HG03342 (cell line): ENCODE data around the gene AFAP1L2.

Experiments
- ATAC-seq: cut with Tn5 transposase; IDR thresholded peaks from one replicate; pipeline ENCODE4 v1.9.1; 2021; ENCODE audit warnings: mild to moderate bottlenecking, moderate library complexity; ENCODE audit not compliant: unreplicated experiment

Gene AFAP1L2

GRCh38 chr10:114276066-114276465 is 128.2 kb downstream of the AFAP1L2 start:
- no peak for ATAC-seq

DNA sequence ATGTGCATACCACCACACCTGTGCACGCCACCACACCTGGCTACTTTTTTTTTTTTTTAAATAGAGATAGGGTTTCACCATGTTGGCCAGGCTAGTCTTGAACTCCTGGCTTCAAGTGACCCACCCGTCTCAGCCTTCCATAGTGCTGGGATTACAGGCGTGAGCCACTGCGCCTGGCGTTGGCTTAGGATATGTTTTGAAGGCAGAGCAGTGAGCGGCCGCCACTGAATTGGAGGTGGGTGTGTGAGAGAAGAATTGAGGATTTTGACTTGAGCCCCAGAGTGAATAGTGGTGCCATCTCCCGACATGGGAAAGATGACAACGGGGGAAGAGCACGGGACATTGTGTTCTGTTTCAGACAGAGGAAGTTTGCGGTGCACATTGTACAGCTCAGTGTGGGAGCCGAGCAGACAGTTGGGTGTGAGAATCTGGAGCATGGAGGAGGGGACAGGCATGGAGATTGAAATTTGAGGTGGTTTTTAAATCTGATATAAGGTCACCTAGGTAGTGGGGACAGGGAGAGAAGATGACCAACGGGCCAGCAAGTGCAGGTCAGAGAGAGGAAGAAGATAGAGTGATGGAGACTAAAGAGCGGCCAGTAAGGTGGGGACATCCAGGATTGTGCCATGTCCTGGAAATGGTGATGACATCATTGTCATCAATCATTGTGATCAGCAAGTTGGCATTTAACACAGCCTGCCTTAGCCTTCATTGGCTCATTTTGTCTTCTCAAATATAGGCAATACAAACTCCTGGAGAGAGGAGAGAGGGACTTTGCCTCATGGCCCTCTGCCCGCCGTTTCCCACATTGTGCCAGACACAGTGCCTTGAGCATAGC is 129.5 kb downstream of the AFAP1L2 start:
- no peak for ATAC-seq

DNA sequence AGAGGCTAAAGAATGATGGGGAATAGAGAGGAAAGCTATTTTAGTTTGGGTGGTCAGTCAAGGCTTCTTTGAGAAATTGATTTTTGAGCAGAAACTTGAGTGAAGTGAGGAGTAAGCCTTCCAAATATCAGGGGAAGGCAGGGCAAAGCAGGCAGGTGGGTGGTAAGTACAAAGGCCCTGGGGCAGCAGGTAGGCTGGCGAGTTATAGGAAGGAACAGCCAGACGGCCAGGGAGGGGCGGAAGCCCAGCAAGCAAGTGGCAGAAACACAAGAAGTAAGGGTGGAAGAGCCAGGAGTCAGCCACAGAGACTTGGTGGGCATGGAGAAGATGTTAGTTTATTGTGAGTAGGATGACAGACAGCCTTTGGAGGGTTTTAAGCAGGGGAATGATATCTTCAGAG is 130.4 kb downstream of the AFAP1L2 start:
- ATAC-seq, result no peak

DNA sequence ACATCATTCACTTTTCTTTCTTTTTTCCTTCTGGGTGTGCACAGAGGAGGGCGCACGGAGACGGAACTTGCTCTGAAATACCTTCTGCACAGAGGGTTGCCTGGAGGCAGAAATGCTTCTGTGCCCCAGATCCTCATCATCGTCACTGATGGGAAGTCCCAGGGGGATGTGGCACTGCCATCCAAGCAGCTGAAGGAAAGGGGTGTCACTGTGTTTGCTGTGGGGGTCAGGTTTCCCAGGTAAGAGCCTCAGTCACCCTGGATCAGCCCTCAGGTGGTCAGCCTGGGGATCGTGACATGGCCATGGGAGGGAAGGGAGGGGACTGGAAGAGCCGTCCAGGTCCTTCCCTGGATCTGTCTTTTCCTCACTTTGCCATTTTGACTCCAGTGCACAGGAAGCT is 131.6 kb downstream of the AFAP1L2 start:
- no peak for ATAC-seq

GRCh38 chr10:114271779-114272167 is 132.5 kb downstream of the AFAP1L2 start:
- no peak for ATAC-seq

GRCh38 chr10:114271075-114271778 is 133.1 kb downstream of the AFAP1L2 start:
- no peak for ATAC-seq

DNA sequence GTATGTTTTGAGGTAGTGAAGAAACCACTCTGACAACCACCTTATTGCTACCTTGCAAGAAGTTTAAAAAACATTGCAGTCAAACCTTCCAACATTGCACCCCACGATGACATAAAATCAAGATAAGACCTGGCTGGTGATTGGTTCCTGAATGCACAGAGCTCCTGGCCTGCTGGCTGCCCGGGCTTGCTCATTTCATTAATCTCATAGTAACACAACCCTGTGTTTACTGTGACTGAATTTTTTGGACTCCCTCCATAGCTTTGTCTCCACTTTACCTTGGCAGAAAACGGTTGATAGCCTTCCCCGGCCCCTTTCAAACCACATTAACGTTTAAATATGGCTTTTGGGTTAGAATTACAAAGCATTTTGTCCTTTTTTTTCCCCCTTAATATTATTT is 137.8 kb downstream of the AFAP1L2 start:
- no peak for ATAC-seq

DNA sequence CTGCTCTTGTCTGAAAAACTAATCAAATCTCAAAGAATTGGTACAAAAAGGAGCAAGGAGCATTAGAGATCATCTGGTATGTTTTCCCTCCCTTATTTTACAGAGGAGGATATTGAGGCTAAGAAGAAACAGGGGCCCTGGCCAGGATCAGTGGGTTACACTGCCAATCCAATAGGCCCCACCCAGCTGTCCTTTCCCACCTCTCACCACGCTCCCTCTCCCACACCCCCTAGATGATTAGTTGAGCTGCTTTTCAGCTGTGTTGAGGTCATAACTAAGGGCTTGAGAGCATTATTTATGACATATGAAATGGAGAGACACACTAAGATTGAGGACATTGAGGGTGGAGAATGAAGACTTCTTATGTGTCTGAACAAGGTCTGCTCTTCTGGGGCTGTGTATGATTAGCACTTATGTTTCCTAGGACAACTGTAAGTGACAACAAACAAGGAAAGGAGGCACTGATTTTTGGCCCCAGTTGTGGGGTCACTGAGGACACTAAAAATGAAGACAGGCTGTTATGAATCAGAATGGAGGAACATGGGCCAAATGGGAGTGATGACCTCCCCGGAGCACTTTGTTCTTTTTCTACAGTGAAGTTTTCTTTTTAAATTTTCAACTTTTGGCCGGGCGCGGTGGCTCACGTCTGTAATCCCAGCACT is 138.8 kb downstream of the AFAP1L2 start:
- no peak for ATAC-seq

- no peak for ATAC-seq
Measured at GRCh38 chr10:114262496-114262895, 141.8 kb downstream of the AFAP1L2 start.

DNA sequence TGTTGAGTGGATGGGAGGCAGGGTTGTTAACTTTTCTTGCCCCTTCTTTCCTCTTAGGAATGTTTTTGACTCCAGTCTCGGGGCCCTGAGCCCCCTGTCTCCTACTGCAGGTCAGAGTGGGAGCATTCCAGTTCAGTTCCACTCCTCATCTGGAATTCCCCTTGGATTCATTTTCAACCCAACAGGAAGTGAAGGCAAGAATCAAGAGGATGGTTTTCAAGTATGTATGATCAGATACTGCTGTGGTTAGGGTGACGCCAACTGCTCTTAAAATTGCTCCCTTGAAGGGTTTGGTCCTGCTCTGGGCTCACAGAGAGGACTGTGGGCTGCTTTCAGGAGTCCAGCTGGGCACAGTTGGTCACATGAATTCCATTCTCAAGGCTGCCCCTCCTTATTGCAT is 143.2 kb downstream of the AFAP1L2 start:
- no peak for ATAC-seq

GRCh38 chr10:114260366-114260765 is 143.9 kb downstream of the AFAP1L2 start:
- no peak for ATAC-seq

DNA sequence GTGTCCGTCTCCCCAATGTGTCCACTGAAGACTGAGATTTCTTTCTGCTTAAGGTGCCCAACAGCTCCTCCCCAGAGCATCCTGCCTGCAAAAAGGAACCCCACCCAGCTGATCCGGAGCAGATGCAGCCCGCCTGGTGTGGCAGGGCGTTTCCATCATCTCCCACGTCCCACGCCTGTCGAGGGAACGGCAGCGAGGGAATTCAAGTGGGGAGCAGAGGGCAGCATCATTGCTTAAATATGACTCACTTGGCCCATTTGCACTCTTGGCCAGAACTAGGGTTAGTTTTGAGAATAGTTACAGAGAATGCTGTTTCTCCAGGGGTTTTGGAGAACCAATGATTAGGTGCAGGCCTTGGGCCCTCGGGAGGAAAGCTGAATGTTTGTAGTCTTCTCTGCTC is 144.5 kb downstream of the AFAP1L2 start:
- no peak for ATAC-seq

- ATAC-seq, result no peak
Measured at GRCh38 chr10:114258274-114258840, 145.9 kb downstream of the AFAP1L2 start.

DNA sequence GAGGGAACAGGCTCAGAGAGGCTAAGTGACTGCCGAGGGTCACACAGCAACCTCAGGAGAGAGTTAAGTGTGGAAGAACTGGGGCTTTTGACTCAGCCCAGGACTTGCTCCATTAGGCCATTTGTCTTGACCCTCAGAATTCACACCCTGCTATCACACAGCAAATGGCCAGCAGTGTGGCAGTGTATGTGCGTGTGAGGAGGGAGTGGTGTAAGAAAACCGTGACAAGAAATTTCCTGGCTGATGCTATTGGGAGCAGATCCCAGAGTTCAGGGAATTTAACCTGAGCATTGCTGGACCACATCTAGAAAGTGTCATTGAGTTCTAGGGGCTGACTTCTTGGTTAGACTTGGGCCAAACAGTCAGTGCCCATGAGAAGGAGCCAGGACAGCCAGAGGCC is 146.8 kb downstream of the AFAP1L2 start:
- ATAC-seq, result no peak

DNA sequence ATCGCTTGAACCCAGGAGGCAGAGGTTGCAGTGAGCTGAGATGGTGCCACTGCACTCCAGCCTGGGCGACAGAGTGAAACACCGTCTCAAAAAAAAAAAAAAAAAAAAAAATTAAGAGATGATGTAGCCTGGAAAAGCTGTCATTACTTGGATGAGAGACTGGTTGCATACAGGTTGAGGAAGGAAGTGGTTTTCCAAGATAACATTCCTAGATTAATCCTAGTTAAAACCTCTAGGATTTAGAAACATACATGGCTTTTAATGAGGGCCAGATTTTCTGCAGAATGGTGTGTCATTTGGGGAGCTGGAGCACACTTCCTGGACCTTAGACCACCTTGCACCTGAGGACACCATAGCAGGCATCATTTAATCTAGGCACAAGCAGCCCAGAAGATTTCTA is 147.5 kb downstream of the AFAP1L2 start:
- ATAC-seq, result no peak

DNA sequence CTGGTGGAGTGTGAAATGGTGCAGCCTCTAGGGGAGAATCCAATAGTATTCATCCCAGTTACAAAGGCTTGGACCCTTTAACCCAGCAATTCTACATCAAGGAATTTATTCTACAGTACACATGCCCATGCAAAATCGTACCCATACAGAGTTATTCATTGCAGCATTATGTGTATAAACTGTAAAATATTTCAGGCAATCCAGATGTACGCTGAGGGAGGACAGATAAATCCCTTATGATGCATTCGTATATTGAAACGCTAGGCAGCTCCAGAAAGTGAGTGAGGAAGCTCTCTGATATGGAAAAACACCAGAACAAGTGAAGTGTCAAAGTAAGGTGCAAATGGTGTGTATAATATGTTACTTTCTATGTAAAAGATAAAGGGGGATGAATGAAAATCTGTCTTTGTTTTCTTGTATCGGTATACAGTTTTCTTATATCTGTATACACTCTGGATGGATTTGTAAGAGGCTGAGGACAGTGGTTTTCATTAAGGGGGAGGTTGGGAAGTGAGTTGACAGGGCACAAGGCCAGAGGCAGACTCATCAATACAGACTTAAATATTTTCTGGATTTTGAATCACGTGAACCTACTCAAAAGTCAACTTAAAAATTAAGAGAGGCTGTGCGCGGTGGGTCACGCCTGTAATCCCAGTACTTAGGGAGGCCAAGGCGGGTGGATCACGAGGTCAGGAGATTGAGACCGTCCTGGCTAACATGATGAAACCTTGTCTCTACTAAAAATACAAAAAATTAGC is 148.1 kb downstream of the AFAP1L2 start:
- no peak for ATAC-seq

- no peak for ATAC-seq
Measured at GRCh38 chr10:114255227-114255626, 149.1 kb downstream of the AFAP1L2 start.

- ATAC-seq, result no peak
Measured at GRCh38 chr10:114252883-114253282, 151.4 kb downstream of the AFAP1L2 start.

GRCh38 chr10:114252092-114252491 is 152.2 kb downstream of the AFAP1L2 start:
- ATAC-seq, result no peak

DNA sequence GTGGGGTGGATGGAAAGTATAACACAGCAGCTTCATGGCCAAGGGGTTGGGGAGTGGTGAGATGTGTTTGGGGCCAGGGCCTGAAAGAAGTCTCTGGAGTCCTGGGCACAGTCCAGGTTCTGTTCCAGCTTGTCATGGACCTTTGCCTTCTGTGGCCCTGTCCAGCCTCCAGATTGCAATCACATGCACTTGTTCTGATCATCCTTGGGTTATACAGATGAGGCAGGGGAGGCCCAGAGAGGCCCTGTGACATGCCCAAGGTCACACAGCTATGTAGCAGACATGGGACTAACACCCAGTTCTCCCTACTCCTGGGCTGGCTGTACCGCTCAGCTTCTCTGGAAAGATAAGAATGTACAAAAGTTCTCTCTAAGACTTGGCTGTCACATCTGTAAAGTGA is 153.6 kb downstream of the AFAP1L2 start:
- no peak for ATAC-seq

DNA sequence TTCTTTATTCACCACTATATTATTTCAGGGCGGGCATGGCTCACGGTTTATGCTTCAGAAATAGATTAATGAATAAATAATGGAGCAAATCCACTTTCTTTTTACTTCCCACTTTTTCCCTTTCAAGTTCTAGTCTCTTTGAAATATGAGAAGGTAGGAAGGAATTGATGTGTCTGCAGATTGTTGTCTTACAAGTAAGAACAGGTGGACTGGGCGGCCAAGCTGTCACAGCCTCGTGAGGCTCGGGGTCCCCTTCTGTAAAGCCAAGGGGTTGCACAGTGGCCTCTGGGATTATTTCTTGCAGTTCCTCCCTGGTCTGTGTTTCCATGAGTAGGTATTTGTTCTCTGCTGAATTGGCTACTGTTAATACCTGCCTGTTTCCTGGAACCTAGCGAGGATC is 154.1 kb downstream of the AFAP1L2 start:
- no peak for ATAC-seq
